Measurements from ENCODE around the gene EMP2. TPM values are rescaled to one million over a fixed set of nuclear protein-coding genes. Genes with fewer than 3 reads are reported as not detected.
"Not testable (repeated sequence)": the region's sequence is repeated elsewhere in the genome, so short reads cannot be mapped to it uniquely, and the experiment has no call there.

EMP2 gene
- total and polyA plus RNA-seq, 4 experiments from 2014 or later, result not detected

- H3K27me3 ChIP-seq (ENCODE audit: insufficient read depth, low read length); H3K27ac Mint-ChIP-seq; H3K27ac ChIP-seq (ENCODE audit: low read depth, low read length); CTCF ChIA-PET (ENCODE audit: partially characterized antibody); H3K9me3 Mint-ChIP-seq; POLR2A ChIA-PET (ENCODE audit: partially characterized antibody); H3K36me3 Mint-ChIP-seq; H3K4me1 Mint-ChIP-seq; DNase-seq; H3K4me3 Mint-ChIP-seq; H3K4me3 ChIP-seq (ENCODE audit: low read length in 2 of 2); H3K36me3 ChIP-seq (ENCODE audit: insufficient read depth, low read length); H3K9me3 ChIP-seq (ENCODE audit: control insufficient read depth in 1 of 2, low read length in 2 of 2); H3K4me1 ChIP-seq (ENCODE audit: insufficient read depth, low read length); intact Hi-C loops (cut with micrococcal nuclease): not testable (repeated sequence)
- peaks cover 8 to 23% of the 10 kb centered on the region in 2 donors for H3K27me3 Mint-ChIP-seq
Observed at GRCh38 chr16:10621216-10621949, 41.0 kb upstream of the EMP2 start.

- Histone ChIP-seq H3K27ac (ENCODE audit: low read depth, low read length) (no peak overlapping the region), H3K9me3 (ENCODE audit: control insufficient read depth in 1 of 2, low read length in 2 of 2) (no peaks in the 10 kb centered on the region), H3K4me1 (ENCODE audit: insufficient read depth, low read length) (no peaks in the 10 kb centered on the region), H3K27me3 (ENCODE audit: insufficient read depth, low read length) (no peaks in the 10 kb centered on the region), H3K4me3 (ENCODE audit: low read length in 2 of 2) (no peak overlapping the region), H3K36me3 (ENCODE audit: insufficient read depth, low read length) (no peaks in the 10 kb centered on the region)
- peaks cover 0 to 4% (median 0%) of the 10 kb centered on the region in 8 donors for H3K9me3 Mint-ChIP-seq
- no peak overlapping the region for H3K4me3 Mint-ChIP-seq
- DNase-seq, result no peak
- intact Hi-C loops (cut with micrococcal nuclease), result no loop called here
- ChIA-PET POLR2A (ENCODE audit: partially characterized antibody) (no interaction called here), CTCF (ENCODE audit: partially characterized antibody) (no interaction called here)
- H3K27ac Mint-ChIP-seq, result no peak overlapping the region
- no peaks in the 10 kb centered on the region for H3K4me1 Mint-ChIP-seq
- no peaks in the 10 kb centered on the region for H3K36me3 Mint-ChIP-seq
- H3K27me3 Mint-ChIP-seq, result peaks cover 8 to 22% of the 10 kb centered on the region in 2 donors
Observed at GRCh38 chr16:10620120-10620519, 39.7 kb upstream of the EMP2 start.

- Histone ChIP-seq H3K27me3 (ENCODE audit: insufficient read depth, low read length) (no peaks in the 10 kb centered on the region), H3K9me3 (ENCODE audit: control insufficient read depth in 1 of 2, low read length in 2 of 2) (no peaks in the 10 kb centered on the region), H3K36me3 (ENCODE audit: insufficient read depth, low read length) (no peaks in the 10 kb centered on the region), H3K4me3 (ENCODE audit: low read length in 2 of 2) (no peak overlapping the region), H3K27ac (ENCODE audit: low read depth, low read length) (no peak overlapping the region), H3K4me1 (ENCODE audit: insufficient read depth, low read length) (no peaks in the 10 kb centered on the region)
- peaks cover 6 to 24% of the 10 kb centered on the region in 2 donors for H3K27me3 Mint-ChIP-seq
- CTCF ChIA-PET (ENCODE audit: partially characterized antibody), result no interaction called here
- intact Hi-C loops (cut with micrococcal nuclease), result no loop called here
- POLR2A ChIA-PET (ENCODE audit: partially characterized antibody), result no interaction called here
- H3K27ac Mint-ChIP-seq, result no peak overlapping the region
- no peaks in the 10 kb centered on the region for H3K4me1 Mint-ChIP-seq
- no peak overlapping the region for H3K4me3 Mint-ChIP-seq
- no peaks in the 10 kb centered on the region for H3K36me3 Mint-ChIP-seq
- no peak for DNase-seq
- peaks cover 0 to 4% (median 0%) of the 10 kb centered on the region in 8 donors for H3K9me3 Mint-ChIP-seq
Observed at GRCh38 chr16:10619271-10619849, 39.0 kb upstream of the EMP2 start.

GRCh38 chr16:10618710-10619209 is 38.4 kb upstream of the EMP2 start:
- no peaks in the 10 kb centered on the region for H3K27me3 ChIP-seq (ENCODE audit: insufficient read depth, low read length)
- H3K9me3 ChIP-seq (ENCODE audit: control insufficient read depth in 1 of 2, low read length in 2 of 2), result no peaks in the 10 kb centered on the region
- H3K4me3 Mint-ChIP-seq, result no peak overlapping the region
- no peaks in the 10 kb centered on the region for H3K36me3 Mint-ChIP-seq
- no peak overlapping the region for H3K4me3 ChIP-seq (ENCODE audit: low read length in 2 of 2)
- peaks cover 7 to 25% of the 10 kb centered on the region in 2 donors for H3K27me3 Mint-ChIP-seq
- no peak for DNase-seq
- no peaks in the 10 kb centered on the region for H3K4me1 ChIP-seq (ENCODE audit: insufficient read depth, low read length)
- H3K27ac Mint-ChIP-seq, result no peak overlapping the region
- ChIA-PET POLR2A (ENCODE audit: partially characterized antibody) (no interaction called here), CTCF (ENCODE audit: partially characterized antibody) (no interaction called here)
- H3K27ac ChIP-seq (ENCODE audit: low read depth, low read length), result no peak overlapping the region
- intact Hi-C loops (cut with micrococcal nuclease), result no loop called here
- H3K4me1 Mint-ChIP-seq, result no peaks in the 10 kb centered on the region
- H3K9me3 Mint-ChIP-seq, result peaks cover 0 to 4% (median 0%) of the 10 kb centered on the region in 8 donors
- H3K36me3 ChIP-seq (ENCODE audit: insufficient read depth, low read length), result no peaks in the 10 kb centered on the region

GRCh38 chr16:10617662-10618420 is 37.4 kb upstream of the EMP2 start:
- CTCF ChIA-PET (ENCODE audit: partially characterized antibody), result no interaction called here
- intact Hi-C loops (cut with micrococcal nuclease), result no loop called here

GRCh38 chr16:10616756-10617640 is 36.6 kb upstream of the EMP2 start:
- no peaks in the 10 kb centered on the region for H3K4me1 Mint-ChIP-seq
- ChIA-PET POLR2A (ENCODE audit: partially characterized antibody) (no interaction called here), CTCF (ENCODE audit: partially characterized antibody) (no interaction called here)
- DNase-seq, result no peak
- Histone ChIP-seq H3K4me3 (ENCODE audit: low read length in 2 of 2) (no peak overlapping the region), H3K27me3 (ENCODE audit: insufficient read depth, low read length) (no peaks in the 10 kb centered on the region), H3K36me3 (ENCODE audit: insufficient read depth, low read length) (no peaks in the 10 kb centered on the region), H3K4me1 (ENCODE audit: insufficient read depth, low read length) (no peaks in the 10 kb centered on the region), H3K9me3 (ENCODE audit: control insufficient read depth in 1 of 2, low read length in 2 of 2) (no peaks in the 10 kb centered on the region), H3K27ac (ENCODE audit: low read depth, low read length) (no peak overlapping the region)
- no peaks in the 10 kb centered on the region for H3K36me3 Mint-ChIP-seq
- H3K4me3 Mint-ChIP-seq, result no peak overlapping the region
- intact Hi-C loops (cut with micrococcal nuclease), result no loop called here
- peaks cover 0 to 4% (median 0%) of the 10 kb centered on the region in 8 donors for H3K9me3 Mint-ChIP-seq
- H3K27ac Mint-ChIP-seq, result no peak overlapping the region
- H3K27me3 Mint-ChIP-seq, result peaks cover 8 to 25% of the 10 kb centered on the region in 2 donors

More at GRCh38 chr16:10617662-10618420, 37.4 kb upstream of the EMP2 start:
- H3K27me3 ChIP-seq (ENCODE audit: insufficient read depth, low read length), result no peaks in the 10 kb centered on the region
- H3K9me3 Mint-ChIP-seq, result peaks cover 0 to 4% (median 0%) of the 10 kb centered on the region in 8 donors
- H3K36me3 ChIP-seq (ENCODE audit: insufficient read depth, low read length), result no peaks in the 10 kb centered on the region
- no peaks in the 10 kb centered on the region for H3K4me1 ChIP-seq (ENCODE audit: insufficient read depth, low read length)
- H3K4me1 Mint-ChIP-seq, result no peaks in the 10 kb centered on the region
- no peaks in the 10 kb centered on the region for H3K9me3 ChIP-seq (ENCODE audit: control insufficient read depth in 1 of 2, low read length in 2 of 2)
- H3K4me3 ChIP-seq (ENCODE audit: low read length in 2 of 2), result no peak overlapping the region
- no peak overlapping the region for H3K27ac Mint-ChIP-seq
- no peak overlapping the region for H3K27ac ChIP-seq (ENCODE audit: low read depth, low read length)
- no peak for DNase-seq
- H3K36me3 Mint-ChIP-seq, result no peaks in the 10 kb centered on the region
- peaks cover 8 to 25% of the 10 kb centered on the region in 2 donors for H3K27me3 Mint-ChIP-seq
- POLR2A ChIA-PET (ENCODE audit: partially characterized antibody), result no interaction called here
- H3K4me3 Mint-ChIP-seq, result no peak overlapping the region

- no peaks in the 10 kb centered on the region for H3K4me1 ChIP-seq (ENCODE audit: insufficient read depth, low read length)
- Mint-ChIP-seq H3K27me3 (peaks cover 8 to 25% of the 10 kb centered on the region in 2 donors), H3K9me3 (peaks cover 0 to 4% (median 0%) of the 10 kb centered on the region in 8 donors), H3K27ac (no peak overlapping the region), H3K36me3 (no peaks in the 10 kb centered on the region), H3K4me3 (no peak overlapping the region), H3K4me1 (no peaks in the 10 kb centered on the region)
- ChIA-PET CTCF (ENCODE audit: partially characterized antibody) (no interaction called here), POLR2A (ENCODE audit: partially characterized antibody) (no interaction called here)
- no peaks in the 10 kb centered on the region for H3K9me3 ChIP-seq (ENCODE audit: control insufficient read depth in 1 of 2, low read length in 2 of 2)
- H3K36me3 ChIP-seq (ENCODE audit: insufficient read depth, low read length), result no peaks in the 10 kb centered on the region
- H3K27me3 ChIP-seq (ENCODE audit: insufficient read depth, low read length), result no peaks in the 10 kb centered on the region
- no peak for DNase-seq
- intact Hi-C loops (cut with micrococcal nuclease), result no loop called here
- no peak overlapping the region for H3K27ac ChIP-seq (ENCODE audit: low read depth, low read length)
- H3K4me3 ChIP-seq (ENCODE audit: low read length in 2 of 2), result no peak overlapping the region
Observed at GRCh38 chr16:10616419-10616755, 36.0 kb upstream of the EMP2 start.
